H9 (cell line): Measurements from ENCODE around the gene PTPRJ. TPM values are rescaled to one million over a fixed set of nuclear protein-coding genes. Genes with fewer than 3 reads are reported as not detected.

ENCODE experiments used
- DNase-seq: peaks from one replicate; pipeline ENCODE4 v3.0.0-alpha.2; 2017
- H2AFZ ChIP-seq: one replicate; pipeline ENCODE4 v1.6.1; 2013; ENCODE audit warnings: mild to moderate bottlenecking, low read length, control low read depth, moderate library complexity
- H2AK5ac ChIP-seq: 2 replicates; pipeline ENCODE4 v1.6.1; 2013; ENCODE audit warnings: low read length, control low read depth, mixed read lengths; ENCODE audit not compliant: insufficient read length
- H2BK120ac ChIP-seq: one replicate; pipeline ENCODE4 v1.6.1; 2013; ENCODE audit warnings: low read depth, mild to moderate bottlenecking, low read length, control low read depth, inconsistent platforms; ENCODE audit not compliant: poor library complexity, severe bottlenecking
- H2BK12ac ChIP-seq: 2 replicates; pipeline ENCODE4 v1.6.1; 2013; ENCODE audit warnings: low read length, control low read depth, mixed read lengths, low read depth; ENCODE audit not compliant: insufficient read length
- H2BK15ac ChIP-seq: 2 replicates; pipeline ENCODE4 v1.6.1; 2013; ENCODE audit warnings: low read depth, low read length, control low read depth
- H2BK20ac ChIP-seq: one replicate; pipeline ENCODE4 v1.6.1; 2013; ENCODE audit warnings: low read depth, mild to moderate bottlenecking, low read length, control low read depth, inconsistent platforms; ENCODE audit not compliant: poor library complexity, severe bottlenecking
- H2BK5ac ChIP-seq: 2 replicates; pipeline ENCODE4 v1.6.1; 2013; ENCODE audit warnings: low read length, control low read depth, mixed read lengths; ENCODE audit not compliant: insufficient read length
- H3K14ac ChIP-seq: 2 replicates; pipeline ENCODE4 v1.6.1; 2013; ENCODE audit warnings: low read length, control low read depth; ENCODE audit not compliant: insufficient read depth
- H3K18ac ChIP-seq: 2 replicates; pipeline ENCODE4 v1.6.1; 2013; ENCODE audit warnings: low read depth, mild to moderate bottlenecking, mixed read lengths, low read length, control low read depth; ENCODE audit not compliant: insufficient read length
- H3K23ac ChIP-seq: 2 replicates; pipeline ENCODE4 v1.6.1; 2013; ENCODE audit warnings: low read length, control low read depth, mixed read lengths, low read depth; ENCODE audit not compliant: insufficient read length
- H3K23me2 ChIP-seq: 2 replicates; pipeline ENCODE4 v1.6.1; 2013; ENCODE audit warnings: low read depth, mild to moderate bottlenecking, mixed read lengths, low read length, control low read depth; ENCODE audit not compliant: insufficient read length, poor library complexity, severe bottlenecking
- H3K27ac ChIP-seq: 2 replicates; pipeline ENCODE4 v1.5.1; 2013; ENCODE audit warnings: low read length, control low read depth, mixed read lengths, low read depth; ENCODE audit not compliant: insufficient read length
- H3K27me3 ChIP-seq: 2 replicates; pipeline ENCODE4 v1.6.1; 2013; ENCODE audit warnings: low read length, control low read depth, inconsistent platforms; ENCODE audit not compliant: insufficient read depth
- H3K4ac ChIP-seq: 2 replicates; pipeline ENCODE4 v1.6.1; 2013; ENCODE audit warnings: low read depth, mild to moderate bottlenecking, control low read depth, inconsistent platforms, low read length, moderate library complexity
- H3K4me1 ChIP-seq: 2 replicates; pipeline ENCODE4 v1.6.1; 2013; ENCODE audit warnings: low read length, control low read depth, inconsistent platforms; ENCODE audit not compliant: insufficient read depth
- H3K4me2 ChIP-seq: 2 replicates; pipeline ENCODE4 v1.6.1; 2013; ENCODE audit warnings: low read length, control low read depth, mixed read lengths; ENCODE audit not compliant: insufficient read length, insufficient read depth
- H3K56ac ChIP-seq: 2 replicates; pipeline ENCODE4 v1.6.1; 2013; ENCODE audit warnings: low read depth, mild to moderate bottlenecking, mixed read lengths, low read length, control low read depth; ENCODE audit not compliant: insufficient read length
- H3K79me1 ChIP-seq: 2 replicates; pipeline ENCODE4 v1.6.1; 2013; ENCODE audit warnings: low read depth, mild to moderate bottlenecking, moderate library complexity, low read length, control low read depth, inconsistent platforms; ENCODE audit not compliant: insufficient read depth, poor library complexity, severe bottlenecking
- H3K79me2 ChIP-seq: 2 replicates; pipeline ENCODE4 v1.6.1; 2013; ENCODE audit warnings: low read length, control low read depth, inconsistent platforms; ENCODE audit not compliant: insufficient read depth
- H3K9ac ChIP-seq: 2 replicates; pipeline ENCODE4 v1.6.1; 2013; ENCODE audit warnings: low read length, control low read depth, mixed read lengths; ENCODE audit not compliant: insufficient read length; ENCODE audit errors: extremely low read depth
- H3K9me3 ChIP-seq: one replicate; pipeline ENCODE4 v1.6.1; 2013; ENCODE audit warnings: low read depth, low read length, inconsistent platforms; ENCODE audit not compliant: control insufficient read depth
- H3T11ph ChIP-seq: one replicate; pipeline ENCODE4 v1.6.1; 2013; ENCODE audit warnings: mild to moderate bottlenecking, low read length, control low read depth, inconsistent platforms
- H4K20me1 ChIP-seq: one replicate; pipeline ENCODE4 v1.6.1; 2013; ENCODE audit not compliant: control insufficient read depth, insufficient read length, insufficient read depth
- H4K5ac ChIP-seq: 2 replicates; pipeline ENCODE4 v1.6.1; 2013; ENCODE audit warnings: low read depth, mild to moderate bottlenecking, mixed read lengths, low read length, control low read depth; ENCODE audit not compliant: insufficient read length
- H4K8ac ChIP-seq: replicated peaks from 2 replicates; pipeline ENCODE4 v1.6.1; 2013; ENCODE audit warnings: low read length, control low read depth, mixed read lengths, low read depth; ENCODE audit not compliant: insufficient read length
- H4K91ac ChIP-seq: 2 replicates; pipeline ENCODE4 v1.6.1; 2013; ENCODE audit warnings: low read depth, mild to moderate bottlenecking, moderate library complexity, mixed read lengths, low read length, control low read depth; ENCODE audit not compliant: insufficient read length
- H3K27ac Mint-ChIP-seq, 3 experiments: 2 replicates in 2 of 3; 3 replicates in 1 of 3; pipeline ENCODE4 v1.8.0; 2020 to 2021; ENCODE audit warnings: mixed read lengths in 3 of 3, mild to moderate bottlenecking in 1 of 3, moderate library complexity in 1 of 3
- H3K27me3 Mint-ChIP-seq: 2 replicates; pipeline ENCODE4 v1.8.0; 2021; ENCODE audit warnings: low read depth, mild to moderate bottlenecking, moderate library complexity, mixed read lengths
- H3K36me3 Mint-ChIP-seq, 3 experiments: 2 replicates in 2 of 3; 3 replicates in 1 of 3; pipeline ENCODE4 v1.8.0; 2020 to 2021; ENCODE audit warnings: low read depth in 3 of 3, mixed read lengths in 3 of 3; ENCODE audit not compliant: insufficient read depth in 1 of 3
- H3K4me1 Mint-ChIP-seq, 2 experiments: 2 replicates each; pipeline ENCODE4 v1.8.0; 2020; ENCODE audit warnings: mixed read lengths in 2 of 2
- H3K4me3 Mint-ChIP-seq, 2 experiments: 2 replicates in 1 of 2; 3 replicates in 1 of 2; pipeline ENCODE4 v1.8.0; 2020 to 2021; ENCODE audit warnings: mild to moderate bottlenecking in 2 of 2, mixed read lengths in 2 of 2, moderate library complexity in 1 of 2
- H3K9me3 Mint-ChIP-seq, 2 experiments: 2 replicates in 1 of 2; 3 replicates in 1 of 2; pipeline ENCODE4 v1.8.0; 2020; ENCODE audit warnings: mild to moderate bottlenecking in 2 of 2, mixed read lengths in 2 of 2, moderate library complexity in 1 of 2
- WGBS: extraction: QIAGEN DNeasy Blood & Tissue Kit; methylation state at CpG from one replicate; pipeline ENCODE4 v1.1.7; 2013; ENCODE audit warnings: missing lambda C conversion rate, low lambda C conversion rate, mixed read lengths; ENCODE audit not compliant: insufficient read length; ENCODE audit errors: extremely low coverage; 5-methylcytosine and 5-hydroxymethylcytosine counted together
- total RNA-seq: library from RNA; stranded (reverse); gene quantifications from 2 replicates; pipeline ENCODE4 v1.2.1, GENCODE V29; 2021
- TF ChIP-seq, protein P1 (sequence below): fragments of 200-600 bp; sonication (generic); conservative IDR thresholded peaks from 3 replicates; pipeline ENCODE4 v1.8.0; 2021; ENCODE audit warnings: antibody characterized with exemption, mild to moderate bottlenecking

The PTPRJ gene
- total RNA-seq, 1 experiment from 2014 or later, result 10.6 TPM

DNA sequence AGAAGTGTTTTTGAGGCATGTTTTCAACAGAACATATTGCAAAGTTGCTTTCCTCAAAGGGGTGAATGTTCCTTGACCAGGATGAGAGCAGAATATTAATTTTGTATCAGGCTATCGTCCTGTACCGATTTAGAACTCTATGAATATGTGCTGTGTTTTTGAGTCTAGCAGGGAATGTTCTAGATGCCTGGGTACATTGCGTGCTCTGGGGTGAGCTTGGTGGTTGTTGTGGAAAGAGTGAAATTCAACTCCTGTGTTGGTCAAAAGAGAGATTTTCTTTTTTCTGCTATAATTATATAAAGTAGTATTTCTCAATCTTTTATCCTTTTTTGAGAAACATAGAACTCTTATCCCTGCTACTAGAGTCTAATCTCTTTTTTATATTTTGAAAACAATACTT lies 185.1 kb downstream of the PTPRJ start:
- Histone ChIP-seq H3T11ph (no peak overlapping the region), H4K20me1 (no peaks in the 10 kb centered on the region), H3K18ac (no peak overlapping the region), H2AFZ (no peak overlapping the region), H2AK5ac (no peak overlapping the region), H4K5ac (no peak overlapping the region), H2BK15ac (no peak overlapping the region), H2BK120ac (no peak overlapping the region), H3K27ac (no peak overlapping the region), H3K56ac (no peak overlapping the region), H3K4ac (no peak overlapping the region), H3K9me3 (no peaks in the 10 kb centered on the region), H3K79me2 (no peaks in the 10 kb centered on the region), H3K9ac (no peak overlapping the region), H3K14ac (no peak overlapping the region), H4K91ac (no peak overlapping the region), H3K4me1 (peaks cover 2% of the 10 kb centered on the region; the same call in 1 of the 2 replicates), H3K27me3 (no peaks in the 10 kb centered on the region), H2BK12ac (no peak overlapping the region), H3K23ac (no peak overlapping the region), H2BK5ac (no peak overlapping the region), H3K23me2 (peaks cover 2% of the 10 kb centered on the region), H3K79me1 (no peaks in the 10 kb centered on the region), H2BK20ac (no peak overlapping the region), H4K8ac (no peak overlapping the region), H3K4me2 (no peak overlapping the region)
- H3K4me3 Mint-ChIP-seq, result no peak overlapping the region
- H3K36me3 Mint-ChIP-seq, result peaks cover 0 to 9% (median 4%) of the 10 kb centered on the region in 3 experiments; a peak in 3 of 7 replicates
- no peaks in the 10 kb centered on the region for H3K9me3 Mint-ChIP-seq
- peaks cover 0 to 4% of the 10 kb centered on the region in 2 experiments; a peak in 2 of 4 replicates for H3K4me1 Mint-ChIP-seq
- no peaks in the 10 kb centered on the region for H3K27me3 Mint-ChIP-seq
- WGBS, result no CpG with 5 or more reads among the region's 3 CpGs
- H3K27ac Mint-ChIP-seq, result no peak overlapping the region
- DNase-seq, result no peak
- TF ChIP-seq, protein P1, sequence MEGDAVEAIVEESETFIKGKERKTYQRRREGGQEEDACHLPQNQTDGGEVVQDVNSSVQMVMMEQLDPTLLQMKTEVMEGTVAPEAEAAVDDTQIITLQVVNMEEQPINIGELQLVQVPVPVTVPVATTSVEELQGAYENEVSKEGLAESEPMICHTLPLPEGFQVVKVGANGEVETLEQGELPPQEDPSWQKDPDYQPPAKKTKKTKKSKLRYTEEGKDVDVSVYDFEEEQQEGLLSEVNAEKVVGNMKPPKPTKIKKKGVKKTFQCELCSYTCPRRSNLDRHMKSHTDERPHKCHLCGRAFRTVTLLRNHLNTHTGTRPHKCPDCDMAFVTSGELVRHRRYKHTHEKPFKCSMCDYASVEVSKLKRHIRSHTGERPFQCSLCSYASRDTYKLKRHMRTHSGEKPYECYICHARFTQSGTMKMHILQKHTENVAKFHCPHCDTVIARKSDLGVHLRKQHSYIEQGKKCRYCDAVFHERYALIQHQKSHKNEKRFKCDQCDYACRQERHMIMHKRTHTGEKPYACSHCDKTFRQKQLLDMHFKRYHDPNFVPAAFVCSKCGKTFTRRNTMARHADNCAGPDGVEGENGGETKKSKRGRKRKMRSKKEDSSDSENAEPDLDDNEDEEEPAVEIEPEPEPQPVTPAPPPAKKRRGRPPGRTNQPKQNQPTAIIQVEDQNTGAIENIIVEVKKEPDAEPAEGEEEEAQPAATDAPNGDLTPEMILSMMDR, result no peak
